WTC11 (cell line): Measurements from ENCODE around the gene FDXR.

ENCODE experiments used
- CBFB ChIP-seq: sonication (generic); formaldehyde crosslinking; IDR thresholded peaks from 2 replicates; pipeline ENCODE4 v1.8.1; 2022; ENCODE audit warnings: mild to moderate bottlenecking, low read depth, missing genetic modification reagents
- JUN ChIP-seq: sonication (generic); formaldehyde crosslinking; IDR thresholded peaks from 2 replicates; pipeline ENCODE4 v1.8.0; 2023; ENCODE audit warnings: mild to moderate bottlenecking, missing genetic modification reagents
- NR1H2 ChIP-seq: sonication (generic); formaldehyde crosslinking; IDR thresholded peaks from 2 replicates; pipeline ENCODE4 v1.9.0; 2021; ENCODE audit warnings: mild to moderate bottlenecking, moderate library complexity, missing genetic modification reagents
- RORB ChIP-seq: fragments of 250-450 bp; sonication (Bioruptor Pico); IDR thresholded peaks from 2 replicates; pipeline ENCODE4 v1.9.0; 2021; ENCODE audit warnings: mild to moderate bottlenecking
- TP53 ChIP-seq: sonication (generic); formaldehyde crosslinking; IDR thresholded peaks from 2 replicates; pipeline ENCODE4 v1.8.1; 2023; ENCODE audit warnings: mild to moderate bottlenecking, missing genetic modification reagents
- ZNF232 ChIP-seq: sonication (generic); formaldehyde crosslinking; IDR thresholded peaks from 2 replicates; pipeline ENCODE4 v1.8.0; 2022; ENCODE audit warnings: mild to moderate bottlenecking, missing genetic modification reagents
- TF ChIP-seq, protein P1 (sequence below): fragments of 200-600 bp; IDR thresholded peaks from 2 replicates; pipeline ENCODE4 v1.8.0; 2022; ENCODE audit warnings: antibody characterized with exemption
- TF ChIP-seq, protein P2 (sequence below): sonication (generic); formaldehyde crosslinking; IDR thresholded peaks from 2 replicates; pipeline ENCODE4 v1.8.0; 2022; ENCODE audit warnings: mild to moderate bottlenecking, missing genetic modification reagents
- TF ChIP-seq, protein P3 (sequence below): sonication (generic); formaldehyde crosslinking; conservative IDR thresholded peaks from 2 replicates; pipeline ENCODE4 v1.8.1; 2022; ENCODE audit warnings: mild to moderate bottlenecking, missing genetic modification reagents
- TF ChIP-seq, protein P4 (sequence below): sonication (generic); formaldehyde crosslinking; IDR thresholded peaks from 2 replicates; pipeline ENCODE4 v1.8.1; 2023; ENCODE audit warnings: mild to moderate bottlenecking, missing genetic modification reagents, moderate library complexity
- TF ChIP-seq, protein P5 (sequence below): sonication (generic); formaldehyde crosslinking; IDR thresholded peaks from 2 replicates; pipeline ENCODE4 v1.8.0; 2022; ENCODE audit warnings: mild to moderate bottlenecking, missing genetic modification reagents

DNA sequence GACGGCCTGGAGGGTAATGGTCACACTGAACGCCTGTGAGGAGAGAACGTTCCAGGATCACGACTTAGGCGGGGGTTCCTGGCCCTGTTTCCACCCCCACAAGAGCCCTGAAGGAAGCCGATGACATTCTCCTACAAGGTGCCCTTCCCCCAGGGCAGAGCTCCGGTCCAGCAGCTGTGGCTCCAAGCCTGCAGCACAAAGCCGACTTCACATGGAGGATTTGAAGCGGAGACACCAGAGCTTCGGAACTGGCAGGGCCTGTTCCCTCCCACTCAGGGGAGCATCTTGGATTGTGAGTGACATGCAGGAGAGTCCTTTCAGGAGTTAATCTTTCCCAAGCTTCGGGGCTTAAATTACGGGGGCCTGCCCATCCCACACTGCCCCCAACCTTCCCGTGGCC lies 15.7 kb upstream of the FDXR start:
- no peak for TF ChIP-seq RORB (CRISPR knock-in tag)
- TF ChIP-seq, protein P1, sequence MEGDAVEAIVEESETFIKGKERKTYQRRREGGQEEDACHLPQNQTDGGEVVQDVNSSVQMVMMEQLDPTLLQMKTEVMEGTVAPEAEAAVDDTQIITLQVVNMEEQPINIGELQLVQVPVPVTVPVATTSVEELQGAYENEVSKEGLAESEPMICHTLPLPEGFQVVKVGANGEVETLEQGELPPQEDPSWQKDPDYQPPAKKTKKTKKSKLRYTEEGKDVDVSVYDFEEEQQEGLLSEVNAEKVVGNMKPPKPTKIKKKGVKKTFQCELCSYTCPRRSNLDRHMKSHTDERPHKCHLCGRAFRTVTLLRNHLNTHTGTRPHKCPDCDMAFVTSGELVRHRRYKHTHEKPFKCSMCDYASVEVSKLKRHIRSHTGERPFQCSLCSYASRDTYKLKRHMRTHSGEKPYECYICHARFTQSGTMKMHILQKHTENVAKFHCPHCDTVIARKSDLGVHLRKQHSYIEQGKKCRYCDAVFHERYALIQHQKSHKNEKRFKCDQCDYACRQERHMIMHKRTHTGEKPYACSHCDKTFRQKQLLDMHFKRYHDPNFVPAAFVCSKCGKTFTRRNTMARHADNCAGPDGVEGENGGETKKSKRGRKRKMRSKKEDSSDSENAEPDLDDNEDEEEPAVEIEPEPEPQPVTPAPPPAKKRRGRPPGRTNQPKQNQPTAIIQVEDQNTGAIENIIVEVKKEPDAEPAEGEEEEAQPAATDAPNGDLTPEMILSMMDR: no peak
- TF ChIP-seq, protein P2, sequence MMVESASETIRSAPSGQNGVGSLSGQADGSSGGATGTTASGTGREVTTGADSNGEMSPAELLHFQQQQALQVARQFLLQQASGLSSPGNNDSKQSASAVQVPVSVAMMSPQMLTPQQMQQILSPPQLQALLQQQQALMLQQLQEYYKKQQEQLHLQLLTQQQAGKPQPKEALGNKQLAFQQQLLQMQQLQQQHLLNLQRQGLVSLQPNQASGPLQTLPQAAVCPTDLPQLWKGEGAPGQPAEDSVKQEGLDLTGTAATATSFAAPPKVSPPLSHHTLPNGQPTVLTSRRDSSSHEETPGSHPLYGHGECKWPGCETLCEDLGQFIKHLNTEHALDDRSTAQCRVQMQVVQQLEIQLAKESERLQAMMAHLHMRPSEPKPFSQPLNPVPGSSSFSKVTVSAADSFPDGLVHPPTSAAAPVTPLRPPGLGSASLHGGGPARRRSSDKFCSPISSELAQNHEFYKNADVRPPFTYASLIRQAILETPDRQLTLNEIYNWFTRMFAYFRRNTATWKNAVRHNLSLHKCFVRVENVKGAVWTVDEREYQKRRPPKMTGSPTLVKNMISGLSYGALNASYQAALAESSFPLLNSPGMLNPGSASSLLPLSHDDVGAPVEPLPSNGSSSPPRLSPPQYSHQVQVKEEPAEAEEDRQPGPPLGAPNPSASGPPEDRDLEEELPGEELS (CRISPR knock-in tag): no peak
- TF ChIP-seq, protein P3, sequence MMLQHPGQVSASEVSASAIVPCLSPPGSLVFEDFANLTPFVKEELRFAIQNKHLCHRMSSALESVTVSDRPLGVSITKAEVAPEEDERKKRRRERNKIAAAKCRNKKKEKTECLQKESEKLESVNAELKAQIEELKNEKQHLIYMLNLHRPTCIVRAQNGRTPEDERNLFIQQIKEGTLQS (CRISPR knock-in tag): no peak
- no peak for TF ChIP-seq JUN (CRISPR knock-in tag)
- no peak for TF ChIP-seq ZNF232 (CRISPR knock-in tag)
- no peak for TF ChIP-seq CBFB
- TF ChIP-seq NR1H2 (CRISPR knock-in tag): no peak
- TF ChIP-seq, protein P4, sequence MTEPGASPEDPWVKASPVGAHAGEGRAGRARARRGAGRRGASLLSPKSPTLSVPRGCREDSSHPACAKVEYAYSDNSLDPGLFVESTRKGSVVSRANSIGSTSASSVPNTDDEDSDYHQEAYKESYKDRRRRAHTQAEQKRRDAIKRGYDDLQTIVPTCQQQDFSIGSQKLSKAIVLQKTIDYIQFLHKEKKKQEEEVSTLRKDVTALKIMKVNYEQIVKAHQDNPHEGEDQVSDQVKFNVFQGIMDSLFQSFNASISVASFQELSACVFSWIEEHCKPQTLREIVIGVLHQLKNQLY (CRISPR knock-in tag): no peak
- TF ChIP-seq, protein P5, sequence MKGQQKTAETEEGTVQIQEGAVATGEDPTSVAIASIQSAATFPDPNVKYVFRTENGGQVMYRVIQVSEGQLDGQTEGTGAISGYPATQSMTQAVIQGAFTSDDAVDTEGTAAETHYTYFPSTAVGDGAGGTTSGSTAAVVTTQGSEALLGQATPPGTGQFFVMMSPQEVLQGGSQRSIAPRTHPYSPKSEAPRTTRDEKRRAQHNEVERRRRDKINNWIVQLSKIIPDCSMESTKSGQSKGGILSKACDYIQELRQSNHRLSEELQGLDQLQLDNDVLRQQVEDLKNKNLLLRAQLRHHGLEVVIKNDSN (CRISPR knock-in tag): no peak
- no peak for TF ChIP-seq TP53
